ENCODE results near the gene SPTSSB.

Gene SPTSSB

GRCh38 chr3:161405836-161406235 lies 34.5 kb upstream of the SPTSSB start:
- H2AK5ac ChIP-seq (ENCODE audit: low read depth, low read length) = no peak overlapping the region
- H3K27me3 ChIP-seq (ENCODE audit: control insufficient read depth in 3 of 3, insufficient read depth in 3 of 3, low read depth in 1 of 3, low read length in 3 of 3) = no peaks in the 10 kb centered on the region
- WGBS, 2 donors (ENCODE audit: extremely low coverage in 2 of 2, insufficient read length in 2 of 2, insufficient replicate concordance in 1 of 2) = no CpG with 5 or more reads among the region's 4 CpGs
- H2BK15ac ChIP-seq (ENCODE audit: low read length) = no peak overlapping the region
- no peaks in the 10 kb centered on the region for H3K4me1 ChIP-seq (ENCODE audit: control insufficient read depth in 2 of 2, insufficient read depth in 1 of 2, low read depth in 1 of 2, low read length in 2 of 2)
- H3K4me2 ChIP-seq (ENCODE audit: insufficient read depth, low read length, poor library complexity, severe bottlenecking) = no peak overlapping the region
- H3K79me1 ChIP-seq (ENCODE audit: low read depth, low read length) = no peaks in the 10 kb centered on the region
- H3K18ac ChIP-seq (ENCODE audit: low read length) = no peak overlapping the region
- H2BK120ac ChIP-seq (ENCODE audit: low read depth, low read length) = no peak overlapping the region
- no peak overlapping the region for H2BK5ac ChIP-seq (ENCODE audit: low read length)
- no peak overlapping the region for H3K14ac ChIP-seq (ENCODE audit: low read length)
- no peak overlapping the region for H3K4me3 ChIP-seq (ENCODE audit: low read length in 2 of 2)
- no peak overlapping the region for H3K4ac ChIP-seq (ENCODE audit: low read length)
- no peaks in the 10 kb centered on the region for H3K36me3 ChIP-seq (replicated peaks in 1 of 2; ENCODE audit: control insufficient read depth in 2 of 2, insufficient read depth in 2 of 2, low read length in 2 of 2)
- no peak overlapping the region for H2BK12ac ChIP-seq (ENCODE audit: low read length)
- no peaks in the 10 kb centered on the region for H3K9me3 ChIP-seq (replicated peaks in 1 of 2; ENCODE audit: control insufficient read depth in 2 of 2, insufficient read depth in 1 of 2, low read depth in 1 of 2, low read length in 2 of 2)
- H4K91ac ChIP-seq (ENCODE audit: low read depth, low read length, poor library complexity) = no peak overlapping the region
- no peak overlapping the region for H4K8ac ChIP-seq (ENCODE audit: low read depth, low read length)
- H3K9ac ChIP-seq (ENCODE audit: low read depth, low read length, poor library complexity) = no peak overlapping the region
- H3K23ac ChIP-seq (ENCODE audit: low read depth, low read length, poor library complexity) = no peak overlapping the region
- H2AFZ ChIP-seq (ENCODE audit: low read length) = no peak overlapping the region
- H3K27ac ChIP-seq (replicated peaks; ENCODE audit: low read length) = no peak overlapping the region
- no peak for DNase-seq (ENCODE audit: low spot score)

GRCh38 chr3:161405087-161405486 lies 33.8 kb upstream of the SPTSSB start:
- Histone ChIP-seq H2BK120ac (ENCODE audit: low read depth, low read length) (no peak overlapping the region), H3K9ac (ENCODE audit: low read depth, low read length, poor library complexity) (no peak overlapping the region), H3K27me3 (ENCODE audit: control insufficient read depth in 3 of 3, insufficient read depth in 3 of 3, low read depth in 1 of 3, low read length in 3 of 3) (no peaks in the 10 kb centered on the region), H4K8ac (ENCODE audit: low read depth, low read length) (no peak overlapping the region), H3K23ac (ENCODE audit: low read depth, low read length, poor library complexity) (no peak overlapping the region), H2AFZ (ENCODE audit: low read length) (no peak overlapping the region), H2BK12ac (ENCODE audit: low read length) (no peak overlapping the region), H2BK5ac (ENCODE audit: low read length) (no peak overlapping the region), H3K4me3 (ENCODE audit: low read length in 2 of 2) (no peak overlapping the region), H2BK15ac (ENCODE audit: low read length) (no peak overlapping the region), H2AK5ac (ENCODE audit: low read depth, low read length) (no peak overlapping the region), H3K36me3 (replicated peaks in 1 of 2; ENCODE audit: control insufficient read depth in 2 of 2, insufficient read depth in 2 of 2, low read length in 2 of 2) (no peaks in the 10 kb centered on the region), H3K4ac (ENCODE audit: low read length) (no peak overlapping the region), H3K9me3 (replicated peaks in 1 of 2; ENCODE audit: control insufficient read depth in 2 of 2, insufficient read depth in 1 of 2, low read depth in 1 of 2, low read length in 2 of 2) (no peaks in the 10 kb centered on the region), H4K91ac (ENCODE audit: low read depth, low read length, poor library complexity) (no peak overlapping the region), H3K4me2 (ENCODE audit: insufficient read depth, low read length, poor library complexity, severe bottlenecking) (no peak overlapping the region), H3K27ac (replicated peaks; ENCODE audit: low read length) (no peak overlapping the region), H3K14ac (ENCODE audit: low read length) (no peak overlapping the region), H3K4me1 (ENCODE audit: control insufficient read depth in 2 of 2, insufficient read depth in 1 of 2, low read depth in 1 of 2, low read length in 2 of 2) (no peaks in the 10 kb centered on the region), H3K18ac (ENCODE audit: low read length) (no peak overlapping the region), H3K79me1 (ENCODE audit: low read depth, low read length) (no peaks in the 10 kb centered on the region)
- no CpG with 5 or more reads among the region's 1 CpG for WGBS, 2 donors (ENCODE audit: extremely low coverage in 2 of 2, insufficient read length in 2 of 2, insufficient replicate concordance in 1 of 2)
- DNase-seq (ENCODE audit: low spot score) = no peak

GRCh38 chr3:161403251-161403650 lies 31.9 kb upstream of the SPTSSB start:
- Histone ChIP-seq H3K9me3 (replicated peaks in 1 of 2; ENCODE audit: control insufficient read depth in 2 of 2, insufficient read depth in 1 of 2, low read depth in 1 of 2, low read length in 2 of 2) (no peaks in the 10 kb centered on the region), H3K4me2 (ENCODE audit: insufficient read depth, low read length, poor library complexity, severe bottlenecking) (no peak overlapping the region), H3K4ac (ENCODE audit: low read length) (no peak overlapping the region), H2BK5ac (ENCODE audit: low read length) (no peak overlapping the region), H2BK12ac (ENCODE audit: low read length) (no peak overlapping the region), H3K4me1 (ENCODE audit: control insufficient read depth in 2 of 2, insufficient read depth in 1 of 2, low read depth in 1 of 2, low read length in 2 of 2) (no peaks in the 10 kb centered on the region), H3K9ac (ENCODE audit: low read depth, low read length, poor library complexity) (no peak overlapping the region), H3K18ac (ENCODE audit: low read length) (no peak overlapping the region), H4K8ac (ENCODE audit: low read depth, low read length) (no peak overlapping the region), H4K91ac (ENCODE audit: low read depth, low read length, poor library complexity) (no peak overlapping the region), H2AK5ac (ENCODE audit: low read depth, low read length) (no peak overlapping the region), H3K79me1 (ENCODE audit: low read depth, low read length) (no peaks in the 10 kb centered on the region), H2AFZ (ENCODE audit: low read length) (no peak overlapping the region), H3K27me3 (ENCODE audit: control insufficient read depth in 3 of 3, insufficient read depth in 3 of 3, low read depth in 1 of 3, low read length in 3 of 3) (no peaks in the 10 kb centered on the region), H2BK15ac (ENCODE audit: low read length) (no peak overlapping the region), H3K4me3 (ENCODE audit: low read length in 2 of 2) (no peak overlapping the region), H2BK120ac (ENCODE audit: low read depth, low read length) (no peak overlapping the region), H3K14ac (ENCODE audit: low read length) (no peak overlapping the region), H3K27ac (replicated peaks; ENCODE audit: low read length) (no peak overlapping the region), H3K36me3 (replicated peaks in 1 of 2; ENCODE audit: control insufficient read depth in 2 of 2, insufficient read depth in 2 of 2, low read length in 2 of 2) (no peaks in the 10 kb centered on the region), H3K23ac (ENCODE audit: low read depth, low read length, poor library complexity) (no peak overlapping the region)
- no peak for DNase-seq (ENCODE audit: low spot score)

GRCh38 chr3:161401389-161401788 lies 30.1 kb upstream of the SPTSSB start:
- no peak overlapping the region for H3K14ac ChIP-seq (ENCODE audit: low read length)
- H4K8ac ChIP-seq (ENCODE audit: low read depth, low read length) = no peak overlapping the region
- no peaks in the 10 kb centered on the region for H3K4me1 ChIP-seq (ENCODE audit: control insufficient read depth in 2 of 2, insufficient read depth in 1 of 2, low read depth in 1 of 2, low read length in 2 of 2)
- no peak overlapping the region for H3K4me2 ChIP-seq (ENCODE audit: insufficient read depth, low read length, poor library complexity, severe bottlenecking)
- no peak overlapping the region for H3K4me3 ChIP-seq (ENCODE audit: low read length in 2 of 2)
- no peak overlapping the region for H2BK12ac ChIP-seq (ENCODE audit: low read length)
- H2AK5ac ChIP-seq (ENCODE audit: low read depth, low read length) = no peak overlapping the region
- no peak overlapping the region for H3K18ac ChIP-seq (ENCODE audit: low read length)
- H3K27ac ChIP-seq (replicated peaks; ENCODE audit: low read length) = no peak overlapping the region
- H3K9me3 ChIP-seq (replicated peaks in 1 of 2; ENCODE audit: control insufficient read depth in 2 of 2, insufficient read depth in 1 of 2, low read depth in 1 of 2, low read length in 2 of 2) = no peaks in the 10 kb centered on the region
- H3K23ac ChIP-seq (ENCODE audit: low read depth, low read length, poor library complexity) = no peak overlapping the region
- no peak overlapping the region for H2BK120ac ChIP-seq (ENCODE audit: low read depth, low read length)
- H4K91ac ChIP-seq (ENCODE audit: low read depth, low read length, poor library complexity) = no peak overlapping the region
- no CpG with 5 or more reads among the region's 2 CpGs for whole genome bisulfite sequencing, 2 donors (ENCODE audit: extremely low coverage in 2 of 2, insufficient read length in 2 of 2, insufficient replicate concordance in 1 of 2)
- H2BK15ac ChIP-seq (ENCODE audit: low read length) = no peak overlapping the region
- no peaks in the 10 kb centered on the region for H3K79me1 ChIP-seq (ENCODE audit: low read depth, low read length)
- no peak for DNase-seq (ENCODE audit: low spot score)
- H3K9ac ChIP-seq (ENCODE audit: low read depth, low read length, poor library complexity) = no peak overlapping the region
- H3K36me3 ChIP-seq (replicated peaks in 1 of 2; ENCODE audit: control insufficient read depth in 2 of 2, insufficient read depth in 2 of 2, low read length in 2 of 2) = no peaks in the 10 kb centered on the region
- H3K4ac ChIP-seq (ENCODE audit: low read length) = no peak overlapping the region
- no peaks in the 10 kb centered on the region for H3K27me3 ChIP-seq (ENCODE audit: control insufficient read depth in 3 of 3, insufficient read depth in 3 of 3, low read depth in 1 of 3, low read length in 3 of 3)
- H2BK5ac ChIP-seq (ENCODE audit: low read length) = no peak overlapping the region
- H2AFZ ChIP-seq (ENCODE audit: low read length) = no peak overlapping the region
